Measurements from ENCODE around the gene SMIM10L1. TPM values are rescaled to one million over a fixed set of nuclear protein-coding genes. Genes with fewer than 3 reads are reported as not detected.

The SMIM10L1 gene
- total and polyA plus RNA-seq, 5 donors: 13.1 to 18.4 (median 16.2) TPM

DNA sequence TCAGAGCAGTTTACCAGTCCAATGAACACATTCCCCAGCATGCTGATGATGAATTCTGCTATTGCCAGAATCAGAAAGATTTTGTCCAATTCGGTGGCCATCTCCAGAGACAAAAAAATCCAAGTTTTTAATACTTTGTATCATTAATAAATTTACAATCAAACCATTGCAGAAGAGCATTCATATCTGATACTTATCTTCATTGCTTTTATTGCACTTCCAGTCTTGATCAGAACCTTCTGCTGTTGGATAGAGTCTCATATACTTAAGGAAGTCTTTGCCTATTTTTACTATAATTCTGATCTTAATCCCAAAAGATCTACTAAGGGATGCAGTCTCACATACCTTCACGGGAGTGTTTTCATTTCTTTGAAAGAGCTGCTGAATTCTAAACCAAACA, 15.8 kb downstream of the SMIM10L1 start, which contains the start of gene TAS2R42:
TSS of gene TAS2R42 (minus strand) at position 101 of the 400 bp plus-strand sequence. CDS start at position 101, 0 bp downstream.
- no peak for DNase-seq
- intact Hi-C loops (cut with DNase I): no loop called here

GRCh38 chr12:11202811-11203210, 31.8 kb downstream of the SMIM10L1 start:
- no peak for DNase-seq
- intact Hi-C loops (cut with DNase I): no loop called here
- no peak for ATAC-seq

More for the DNA sequence above, 15.8 kb downstream of the SMIM10L1 start, which contains the start of gene TAS2R42:
- no peak within 1 kb of the TSS for H3K27ac ChIP-seq (ENCODE audit: low read length)
- H3K9me3 ChIP-seq (ENCODE audit: control insufficient read depth, low read length): no peaks in the 10 kb centered on the region
- H3K27me3 ChIP-seq (ENCODE audit: control insufficient read depth, insufficient read depth): no peaks in the 10 kb centered on the region
- WGBS: 70% methylated on average over 2 of the region's 2 CpGs
- H3K4me1 ChIP-seq (ENCODE audit: control insufficient read depth, insufficient read depth, low read length): no peaks in the 10 kb centered on the region
- H3K4me3 ChIP-seq (ENCODE audit: low read length): no peak within 1 kb of the TSS
- ATAC-seq: no peak

DNA sequence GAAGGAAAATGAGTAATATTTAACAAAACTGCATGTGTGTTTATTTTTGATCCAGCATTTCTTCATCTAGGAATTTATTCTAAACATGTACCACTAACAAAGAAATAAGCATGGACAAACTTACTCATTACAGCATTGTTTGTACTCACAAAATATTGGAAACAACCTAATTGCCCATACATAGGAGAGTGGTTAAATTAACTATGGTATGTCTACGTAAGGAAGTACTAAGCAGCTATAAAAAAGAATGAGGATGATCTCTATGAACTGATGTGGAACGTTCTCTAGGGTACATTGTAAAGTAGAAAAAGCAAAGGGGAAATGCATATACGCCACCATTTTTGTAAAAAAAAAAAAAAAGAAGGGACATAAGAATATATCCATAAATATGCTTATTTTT, 33.2 kb downstream of the SMIM10L1 start:
- Histone ChIP-seq H3K27me3 (ENCODE audit: control insufficient read depth, insufficient read depth) (no peaks in the 10 kb centered on the region), H3K9me3 (ENCODE audit: control insufficient read depth, low read length) (no peaks in the 10 kb centered on the region), H3K4me1 (ENCODE audit: control insufficient read depth, insufficient read depth, low read length) (no peaks in the 10 kb centered on the region), H3K4me3 (ENCODE audit: low read length) (no peak overlapping the region), H3K27ac (ENCODE audit: low read length) (no peak overlapping the region)
- WGBS: 92% methylated on average over 3 of the region's 3 CpGs
- DNase-seq (no peak), ATAC-seq (no peak)
- intact Hi-C loops (cut with DNase I): no loop called here

More at GRCh38 chr12:11202811-11203210, 31.8 kb downstream of the SMIM10L1 start:
- H3K4me3 ChIP-seq (ENCODE audit: low read length): no peak overlapping the region
- no peaks in the 10 kb centered on the region for H3K27me3 ChIP-seq (ENCODE audit: control insufficient read depth, insufficient read depth)
- H3K4me1 ChIP-seq (ENCODE audit: control insufficient read depth, insufficient read depth, low read length): no peaks in the 10 kb centered on the region
- no peak overlapping the region for H3K27ac ChIP-seq (ENCODE audit: low read length)
- H3K9me3 ChIP-seq (ENCODE audit: control insufficient read depth, low read length): no peaks in the 10 kb centered on the region

DNA sequence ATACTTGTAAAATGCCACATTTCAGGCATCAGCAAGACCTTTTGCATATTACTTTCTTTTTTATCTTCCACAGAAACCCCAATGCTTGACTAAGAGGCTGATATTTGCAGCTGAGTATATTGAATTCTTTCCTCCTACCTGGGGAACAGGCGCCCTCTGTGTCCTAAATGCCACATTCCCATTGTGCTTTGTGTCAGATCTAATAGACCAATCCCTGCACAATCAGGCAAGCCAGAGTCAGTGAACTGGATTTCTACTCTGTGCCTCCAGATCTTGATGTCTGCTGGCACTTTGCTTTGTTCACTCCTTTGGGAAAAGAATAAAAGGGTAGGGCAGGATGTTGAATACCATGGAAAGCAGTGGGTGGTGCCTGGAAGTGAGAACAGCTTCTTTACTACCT, 38.1 kb downstream of the SMIM10L1 start:
- Histone ChIP-seq H3K27ac (ENCODE audit: low read length) (no peak overlapping the region), H3K9me3 (ENCODE audit: control insufficient read depth, low read length) (no peaks in the 10 kb centered on the region), H3K4me3 (ENCODE audit: low read length) (no peak overlapping the region), H3K27me3 (ENCODE audit: control insufficient read depth, insufficient read depth) (no peaks in the 10 kb centered on the region), H3K4me1 (ENCODE audit: control insufficient read depth, insufficient read depth, low read length) (no peaks in the 10 kb centered on the region)
- intact Hi-C loops (cut with DNase I): no loop called here
- WGBS: 73% methylated on average over 1 of the region's 1 CpG
- DNase-seq (no peak), ATAC-seq (no peak)

Other genes with a start within 250 kb of the SMIM10L1 start
- under 1 TPM in 1 of 4 donors, not detected in 3; 0.53 TPM for gene PRH2, start 242.0 kb upstream of the SMIM10L1 start, total RNA-seq
- not detected for gene PRH2, start 242.0 kb upstream of the SMIM10L1 start, polyA plus RNA-seq
- gene TAS2R14, start 231.9 kb upstream of the SMIM10L1 start, total RNA-seq: 1 to 10 TPM in 2 of 4 donors, under 1 TPM in 2; 0.60 to 1.5 (median 1.1) TPM
- 1.1 TPM for gene TAS2R14, start 231.9 kb upstream of the SMIM10L1 start, polyA plus RNA-seq
- gene TAS2R50, start 184.3 kb upstream of the SMIM10L1 start, total RNA-seq: 1 to 10 TPM in 1 of 4 donors, under 1 TPM in 3; 0.56 to 1.1 (median 0.74) TPM
- gene TAS2R50, start 184.3 kb upstream of the SMIM10L1 start, polyA plus RNA-seq: 0.09 TPM
- gene TAS2R20, start 172.9 kb upstream of the SMIM10L1 start, total RNA-seq: 1 to 10 TPM in 2 of 4 donors, under 1 TPM in 2; 0.54 to 1.4 (median 0.95) TPM
- gene TAS2R20, start 172.9 kb upstream of the SMIM10L1 start, polyA plus RNA-seq: 0.27 TPM
- gene TAS2R19, start 148.6 kb upstream of the SMIM10L1 start, total RNA-seq: 1 to 10 TPM in 2 of 4 donors, under 1 TPM in 2; 0.77 to 2.9 (median 1.2) TPM
- gene TAS2R19, start 148.6 kb upstream of the SMIM10L1 start, polyA plus RNA-seq: 0.57 TPM
- 1 to 10 TPM; 1.0 to 2.0 (median 1.4) TPM for gene TAS2R31, start 139.8 kb upstream of the SMIM10L1 start, total RNA-seq
- gene TAS2R31, start 139.8 kb upstream of the SMIM10L1 start, polyA plus RNA-seq: 0.54 TPM
- under 1 TPM in 3 of 4 donors, not detected in 1; 0.26 to 0.71 (median 0.53) TPM for gene TAS2R46, start 108.9 kb upstream of the SMIM10L1 start, total RNA-seq
- gene TAS2R46, start 108.9 kb upstream of the SMIM10L1 start, polyA plus RNA-seq: not detected
- not detected for gene TAS2R43, start 78.9 kb upstream of the SMIM10L1 start, total RNA-seq
- not detected for gene TAS2R43, start 78.9 kb upstream of the SMIM10L1 start, polyA plus RNA-seq
- gene TAS2R30, start 36.5 kb upstream of the SMIM10L1 start, total RNA-seq: 1 to 10 TPM in 2 of 4 donors, under 1 TPM in 2; 0.80 to 1.6 (median 1.0) TPM
- 0.25 TPM for gene TAS2R30, start 36.5 kb upstream of the SMIM10L1 start, polyA plus RNA-seq
- not detected for gene TAS2R42, start 15.7 kb downstream of the SMIM10L1 start, total RNA-seq
- gene TAS2R42, start 15.7 kb downstream of the SMIM10L1 start, polyA plus RNA-seq: not detected
- not detected for gene PRB3, start 98.5 kb downstream of the SMIM10L1 start, total RNA-seq
- not detected for gene PRB3, start 98.5 kb downstream of the SMIM10L1 start, polyA plus RNA-seq
- gene PRB4, start 139.2 kb downstream of the SMIM10L1 start, total RNA-seq: not detected
- gene PRB4, start 139.2 kb downstream of the SMIM10L1 start, polyA plus RNA-seq: not detected
- not detected for gene PRB2, start 224.4 kb downstream of the SMIM10L1 start, total RNA-seq
- gene PRB2, start 224.4 kb downstream of the SMIM10L1 start, polyA plus RNA-seq: not detected